Stimulated activated CD8-positive, alpha-beta memory T cell treated with anti-CD3 and anti-CD28 coated beads, Interleukin-7, amount 100 ng/mL, for 24 hours (primary cell): ENCODE measurements around the gene FBXO40.

Experiments
- DNase-seq: peaks from one replicate; pipeline ENCODE4 v3.0.0-alpha.2; 2020; ENCODE audit warnings: low read depth

FBXO40 gene

GRCh38 chr3:121621491-121621890 is 28.3 kb downstream of the FBXO40 start:
- no peak for DNase-seq

GRCh38 chr3:121624147-121624899 is 31.1 kb downstream of the FBXO40 start:
- DNase-seq, result no peak

GRCh38 chr3:121626495-121626894 is 33.3 kb downstream of the FBXO40 start:
- no peak for DNase-seq

GRCh38 chr3:121627211-121627610 is 34.0 kb downstream of the FBXO40 start:
- DNase-seq, result no peak

- no peak for DNase-seq
Measured at GRCh38 chr3:121627622-121628021, 34.4 kb downstream of the FBXO40 start.

GRCh38 chr3:121629601-121630000 is 36.4 kb downstream of the FBXO40 start:
- DNase-seq, result no peak

- DNase-seq, result no peak
Measured at GRCh38 chr3:121630355-121630754, 37.2 kb downstream of the FBXO40 start.

GRCh38 chr3:121637922-121638321 is 44.7 kb downstream of the FBXO40 start:
- no peak for DNase-seq

GRCh38 chr3:121641127-121641526 is 47.9 kb downstream of the FBXO40 start:
- DNase-seq, result no peak

- no peak for DNase-seq
Measured at GRCh38 chr3:121642601-121643314, 49.6 kb downstream of the FBXO40 start.

- DNase-seq, result no peak
Measured at GRCh38 chr3:121645054-121645453, 51.9 kb downstream of the FBXO40 start.

- no peak for DNase-seq
Measured at GRCh38 chr3:121648219-121648958, 55.2 kb downstream of the FBXO40 start.

- DNase-seq, result no peak
Measured at GRCh38 chr3:121649645-121650044, 56.5 kb downstream of the FBXO40 start.

GRCh38 chr3:121651684-121652083 is 58.5 kb downstream of the FBXO40 start:
- no peak for DNase-seq

GRCh38 chr3:121654493-121655385 is 61.6 kb downstream of the FBXO40 start:
- DNase-seq, result no peak

- DNase-seq, result no peak
Measured at GRCh38 chr3:121658716-121659435, 65.7 kb downstream of the FBXO40 start.

GRCh38 chr3:121659586-121659985 is 66.4 kb downstream of the FBXO40 start:
- DNase-seq, result no peak

- DNase-seq, result peak; percentile 35
Measured at GRCh38 chr3:121660356-121661171, 67.4 kb downstream of the FBXO40 start, which contains the start of gene HCLS1. Gene HCLS1 (minus strand): TSS chr3:121660903. CDS start chr3:121658347, 2,556 bp downstream.

GRCh38 chr3:121661376-121661775 is 68.2 kb downstream of the FBXO40 start:
- no peak for DNase-seq

- DNase-seq, result no peak
Measured at GRCh38 chr3:121662742-121663141, 69.6 kb downstream of the FBXO40 start.
